ENCODE data around the gene NODAL. TPM values are rescaled to one million over a fixed set of nuclear protein-coding genes. Genes with fewer than 3 reads are reported as not detected.

The NODAL gene
- total RNA-seq, 4 donors from 2014 or later = not detected

DNA sequence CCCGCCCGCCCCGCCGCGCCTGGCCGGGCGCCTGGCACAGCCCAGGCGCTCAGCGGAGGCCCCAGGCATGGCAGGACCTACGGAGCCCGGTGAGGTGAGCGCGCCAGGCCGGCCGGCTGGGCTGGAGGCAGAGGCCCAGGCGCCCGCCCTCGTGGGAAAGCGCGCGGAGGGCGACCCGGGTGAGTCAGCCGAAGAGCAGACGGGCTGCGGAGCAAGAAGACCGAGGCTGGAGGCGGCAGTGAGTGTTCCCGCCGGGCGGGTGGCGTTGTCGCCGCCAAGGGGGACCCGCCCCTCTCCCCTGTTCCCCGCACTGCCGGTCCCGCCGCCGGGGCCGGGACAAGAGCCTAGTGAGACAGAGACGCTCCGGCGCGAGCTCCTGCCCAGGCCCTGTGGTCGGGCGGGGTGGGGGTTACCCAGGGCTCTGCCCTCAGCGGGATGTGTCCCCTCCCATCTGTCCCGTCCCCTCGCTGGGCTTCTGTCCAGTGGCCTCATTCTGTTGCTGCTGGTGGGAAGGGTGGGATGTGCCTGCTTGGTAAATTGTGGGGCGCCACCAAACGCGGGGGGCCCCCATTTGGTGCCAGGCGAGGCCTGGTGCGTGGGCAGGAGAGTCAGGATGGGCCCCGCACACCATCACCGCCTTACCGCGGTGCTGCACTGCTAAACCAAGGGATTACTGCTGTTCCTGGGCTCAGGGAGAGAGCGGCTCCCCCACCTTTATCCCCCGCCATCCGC is 17.0 kb upstream of the NODAL start:
- intact Hi-C loops (cut with DNase I; ENCODE audit: low total_unique reads) = no loop called here
- Histone ChIP-seq H3K4me3 (peak overlapping the region; percentile 13 to 32), H3K27ac (peak overlapping the region; percentile 22 to 62), H3K27me3 (no peaks in the 10 kb centered on the region), H3K36me3 (no peaks in the 10 kb centered on the region), H3K4me1 (no peaks in the 10 kb centered on the region), H3K9me3 (no peaks in the 10 kb centered on the region)
- DNase-seq = peak; percentile 71 to 78
- TF ChIP-seq, protein P1, sequence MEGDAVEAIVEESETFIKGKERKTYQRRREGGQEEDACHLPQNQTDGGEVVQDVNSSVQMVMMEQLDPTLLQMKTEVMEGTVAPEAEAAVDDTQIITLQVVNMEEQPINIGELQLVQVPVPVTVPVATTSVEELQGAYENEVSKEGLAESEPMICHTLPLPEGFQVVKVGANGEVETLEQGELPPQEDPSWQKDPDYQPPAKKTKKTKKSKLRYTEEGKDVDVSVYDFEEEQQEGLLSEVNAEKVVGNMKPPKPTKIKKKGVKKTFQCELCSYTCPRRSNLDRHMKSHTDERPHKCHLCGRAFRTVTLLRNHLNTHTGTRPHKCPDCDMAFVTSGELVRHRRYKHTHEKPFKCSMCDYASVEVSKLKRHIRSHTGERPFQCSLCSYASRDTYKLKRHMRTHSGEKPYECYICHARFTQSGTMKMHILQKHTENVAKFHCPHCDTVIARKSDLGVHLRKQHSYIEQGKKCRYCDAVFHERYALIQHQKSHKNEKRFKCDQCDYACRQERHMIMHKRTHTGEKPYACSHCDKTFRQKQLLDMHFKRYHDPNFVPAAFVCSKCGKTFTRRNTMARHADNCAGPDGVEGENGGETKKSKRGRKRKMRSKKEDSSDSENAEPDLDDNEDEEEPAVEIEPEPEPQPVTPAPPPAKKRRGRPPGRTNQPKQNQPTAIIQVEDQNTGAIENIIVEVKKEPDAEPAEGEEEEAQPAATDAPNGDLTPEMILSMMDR (IDR thresholded peaks at IDR 0.05) = peak in 2 of 4 experiments; percentile 34 to 41
- TF ChIP-seq POLR2A (IDR thresholded peaks at IDR 0.05) = peak in 1 of 2 donors; percentile 36

DNA sequence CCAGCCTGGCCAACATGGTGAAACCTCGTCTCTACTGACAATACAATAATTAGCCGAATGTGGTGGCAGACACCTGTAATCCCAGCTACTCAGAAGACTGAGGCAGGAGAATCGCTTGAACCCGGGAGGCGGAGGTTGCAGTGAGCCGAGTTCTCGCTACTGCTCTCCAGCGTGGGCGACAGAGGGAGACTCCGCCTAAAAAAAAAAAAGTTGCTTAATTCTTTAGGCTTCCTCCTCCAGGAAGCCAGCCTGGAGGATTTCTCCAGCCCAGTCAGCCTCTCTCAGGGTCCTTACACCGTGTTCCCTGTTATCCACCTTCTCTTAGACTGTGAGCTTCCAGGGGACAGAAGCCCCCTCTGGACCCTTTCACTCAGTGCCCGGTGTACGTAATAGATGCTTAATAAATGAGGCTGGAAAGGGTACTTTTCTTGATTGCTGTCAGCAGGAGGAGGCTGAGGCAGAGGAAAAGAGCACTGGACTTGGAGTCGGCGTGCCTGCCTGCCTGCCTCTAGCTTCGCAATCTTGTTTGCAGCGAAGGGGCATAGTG is 16.4 kb upstream of the NODAL start:
- DNase-seq = no peak
- peak overlapping the region in 1 of 2 donors; percentile 32 for H3K4me3 ChIP-seq
- no peaks in the 10 kb centered on the region for H3K36me3 ChIP-seq
- no peaks in the 10 kb centered on the region for H3K9me3 ChIP-seq
- TF ChIP-seq, protein P1 (IDR thresholded peaks at IDR 0.05) = no peak
- no peak for TF ChIP-seq POLR2A (IDR thresholded peaks at IDR 0.05)
- H3K27me3 ChIP-seq = no peaks in the 10 kb centered on the region
- peak overlapping the region in 1 of 2 donors; percentile 62 for H3K27ac ChIP-seq
- no peaks in the 10 kb centered on the region for H3K4me1 ChIP-seq
- intact Hi-C loops (cut with DNase I; ENCODE audit: low total_unique reads) = no loop called here

DNA sequence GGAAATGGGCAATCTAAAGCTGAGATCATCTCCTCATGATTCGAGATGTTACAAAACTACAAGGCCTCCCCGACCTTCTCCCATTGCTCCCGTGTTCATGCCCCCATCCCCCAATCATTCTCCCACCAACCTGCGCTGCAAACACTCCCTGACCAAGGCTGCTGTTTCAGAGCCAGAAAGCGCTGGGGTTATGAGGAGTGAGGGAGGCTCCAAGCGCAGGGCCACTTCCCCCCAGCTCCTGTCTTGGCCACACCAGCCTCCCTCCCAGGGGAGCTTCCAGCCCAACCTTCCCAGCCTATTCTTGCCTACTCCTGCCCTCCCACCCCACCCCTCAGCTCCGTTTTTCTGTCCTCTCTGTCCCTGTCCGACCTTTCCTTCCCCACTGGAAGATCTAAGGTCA is 14.7 kb upstream of the NODAL start:
- TF ChIP-seq, protein P1 (IDR thresholded peaks at IDR 0.05) = no peak
- TF ChIP-seq POLR2A (IDR thresholded peaks at IDR 0.05) = no peak
- H3K36me3 ChIP-seq = no peaks in the 10 kb centered on the region
- H3K9me3 ChIP-seq = no peaks in the 10 kb centered on the region
- no peak overlapping the region for H3K27ac ChIP-seq
- no peaks in the 10 kb centered on the region for H3K4me1 ChIP-seq
- H3K27me3 ChIP-seq = no peaks in the 10 kb centered on the region
- intact Hi-C loops (cut with DNase I; ENCODE audit: low total_unique reads) = no loop called here
- no peak overlapping the region for H3K4me3 ChIP-seq
- DNase-seq = no peak

DNA sequence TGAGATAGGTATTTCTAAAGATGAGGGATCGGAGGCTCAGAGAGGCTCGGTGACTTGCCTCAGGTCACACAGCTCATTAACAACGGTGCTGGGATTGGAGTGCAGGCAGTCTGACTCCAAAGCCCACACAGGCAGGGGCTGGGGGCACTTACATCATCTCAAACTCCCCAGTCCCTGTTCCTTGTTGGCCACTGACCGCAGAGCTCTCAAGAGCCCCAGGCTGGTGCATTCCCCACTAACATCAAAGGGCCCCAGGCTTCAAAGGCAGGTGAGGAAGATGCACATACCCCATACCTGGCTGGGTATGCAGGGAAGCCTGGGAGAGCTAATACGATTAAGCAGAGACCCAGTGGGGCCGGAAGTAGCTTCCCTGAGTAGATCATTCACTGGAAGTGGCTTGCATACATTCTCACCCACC is 13.7 kb upstream of the NODAL start:
- Histone ChIP-seq H3K4me1 (no peaks in the 10 kb centered on the region), H3K9me3 (no peaks in the 10 kb centered on the region), H3K36me3 (no peaks in the 10 kb centered on the region), H3K27me3 (no peaks in the 10 kb centered on the region), H3K4me3 (no peak overlapping the region), H3K27ac (no peak overlapping the region)
- DNase-seq = no peak
- TF ChIP-seq, protein P1 (IDR thresholded peaks at IDR 0.05) = no peak
- TF ChIP-seq POLR2A (IDR thresholded peaks at IDR 0.05) = no peak
- intact Hi-C loops (cut with DNase I; ENCODE audit: low total_unique reads) = no loop called here

DNA sequence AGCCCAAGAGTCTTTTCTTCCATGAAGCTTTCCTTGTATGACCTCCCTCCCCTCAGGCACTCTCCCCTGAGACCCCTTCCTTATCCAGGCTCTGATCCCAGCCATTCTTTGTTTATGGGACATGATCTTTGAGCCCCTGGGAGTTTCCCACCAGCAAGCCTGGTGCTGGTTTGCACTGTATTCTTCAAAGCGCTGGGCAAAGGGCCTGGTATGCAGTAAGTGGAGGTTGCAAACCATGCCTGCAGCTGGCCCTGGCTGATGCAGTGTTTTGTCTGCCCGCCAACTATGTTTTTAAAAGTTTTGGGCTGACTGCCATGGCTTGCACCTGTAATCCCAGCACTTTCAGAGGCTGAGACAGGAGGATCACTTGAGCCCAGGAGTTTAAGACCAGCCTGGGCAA is 6.8 kb upstream of the NODAL start:
- Histone ChIP-seq H3K4me3 (no peak overlapping the region), H3K9me3 (no peaks in the 10 kb centered on the region), H3K27ac (no peak overlapping the region), H3K27me3 (no peaks in the 10 kb centered on the region), H3K4me1 (peaks cover 0 to 3% of the 10 kb centered on the region in 2 donors), H3K36me3 (no peaks in the 10 kb centered on the region)
- TF ChIP-seq POLR2A (IDR thresholded peaks at IDR 0.05) = no peak
- TF ChIP-seq, protein P1 (IDR thresholded peaks at IDR 0.05) = no peak
- intact Hi-C loops (cut with DNase I; ENCODE audit: low total_unique reads) = no loop called here
- no peak for DNase-seq
